HG03565 (cell line): ENCODE data around the gene SPIC.

Experiments
- ATAC-seq: cut with Tn5 transposase; IDR thresholded peaks from one replicate; pipeline ENCODE4 v1.9.1; 2021; ENCODE audit warnings: mild to moderate bottlenecking, moderate library complexity; ENCODE audit not compliant: unreplicated experiment

The SPIC gene

DNA sequence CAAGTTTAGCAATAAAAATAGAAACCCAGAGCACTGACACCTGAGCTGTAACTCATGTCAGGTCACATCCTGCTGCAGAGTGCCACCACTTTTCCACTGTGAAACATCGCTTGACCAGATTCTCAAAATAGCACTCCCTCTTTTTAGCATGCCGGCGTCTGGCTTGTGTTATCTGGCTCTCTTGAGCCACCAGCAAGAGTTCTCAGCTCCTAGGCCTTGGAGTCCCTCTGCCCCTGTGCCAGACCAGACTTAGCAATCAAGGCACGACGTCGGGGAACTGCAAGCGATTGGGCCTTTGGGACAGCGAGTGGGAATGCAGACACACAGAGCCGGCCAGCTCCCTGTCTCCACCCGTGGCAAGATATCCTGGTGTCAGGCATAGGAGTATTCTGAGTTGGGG is 52.5 kb downstream of the SPIC start:
- no peak for ATAC-seq

DNA sequence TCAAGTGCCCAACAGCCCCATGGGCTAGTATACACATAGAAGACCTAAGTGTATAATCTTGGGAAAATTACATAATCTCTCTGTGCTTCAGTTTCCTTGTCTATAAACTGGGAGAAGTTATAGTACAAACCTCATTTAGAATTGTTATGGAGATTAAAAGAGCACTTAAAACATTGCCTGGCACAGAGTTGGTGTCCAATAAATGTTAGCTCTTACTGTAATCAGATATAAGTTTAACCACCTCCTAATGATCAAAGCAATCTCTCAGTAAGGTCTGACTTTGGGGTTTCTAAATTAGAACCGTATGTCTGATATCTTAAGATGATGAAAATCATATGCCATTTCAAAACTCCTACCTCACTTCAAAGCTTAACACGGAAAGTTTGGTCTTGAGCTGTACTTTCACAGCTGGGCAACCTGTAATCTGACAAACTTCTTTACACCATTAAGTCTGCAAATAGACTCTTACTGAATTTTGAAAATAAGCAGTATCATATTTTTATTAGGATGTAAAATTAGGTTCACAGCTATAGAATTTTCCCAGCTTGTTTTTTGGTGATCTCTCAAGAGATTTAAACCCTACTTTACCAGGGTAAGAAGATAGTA is 61.0 kb downstream of the SPIC start:
- no peak for ATAC-seq
